CD4-positive, CD25-positive, alpha-beta regulatory T cell (primary cell): ENCODE data around the gene RNLS. TPM values are rescaled to one million over a fixed set of nuclear protein-coding genes. Genes with fewer than 3 reads are reported as not detected.

Experiments used
- ATAC-seq, 2 donors: fragments of 150-1000 bp; cut with Tn5 transposase; one replicate each; pipeline ENCODE4 v1.10.0; 2021; ENCODE audit warnings: low read depth in 2 of 2, moderate number of reproducible peaks in 2 of 2, moderate library complexity in 1 of 2
- DNase-seq, 3 donors: peaks; one replicate each; pipeline versions ENCODE4 v3.0.0 to v3.0.0-alpha.2; 2012 to 2022; ENCODE audit warnings: mixed read lengths in 1 of 3
- H3K27ac ChIP-seq: one replicate; pipeline ENCODE4 v1.7.0; 2013; ENCODE audit warnings: mild to moderate bottlenecking, low read length; ENCODE audit not compliant: insufficient read depth, poor library complexity, severe bottlenecking
- H3K27me3 ChIP-seq: one replicate; pipeline ENCODE4 v1.7.0; 2013; ENCODE audit warnings: low read length; ENCODE audit not compliant: control insufficient read depth, insufficient read depth
- H3K36me3 ChIP-seq: one replicate; pipeline ENCODE4 v1.7.0; 2013; ENCODE audit warnings: mild to moderate bottlenecking, low read length, moderate library complexity; ENCODE audit not compliant: control insufficient read depth, insufficient read depth
- H3K4me1 ChIP-seq: 2 replicates; pipeline ENCODE4 v1.7.0; 2013; ENCODE audit warnings: mild to moderate bottlenecking, low read length; ENCODE audit not compliant: insufficient read depth, control insufficient read depth, poor library complexity, severe bottlenecking
- H3K4me3 ChIP-seq: one replicate; pipeline ENCODE4 v1.7.0; 2013; ENCODE audit warnings: low read depth, mild to moderate bottlenecking, low read length, moderate library complexity
- H3K9me3 ChIP-seq, 2 experiments: 1 replicate in 1 of 2; 2 replicates in 1 of 2; pipeline ENCODE4 v1.7.0; 2013; ENCODE audit warnings: low read length in 2 of 2, mild to moderate bottlenecking in 1 of 2, moderate library complexity in 1 of 2; ENCODE audit not compliant: control insufficient read depth in 2 of 2
- H3K27ac Mint-ChIP-seq, 3 donors: one replicate each; pipeline ENCODE4 v1.8.0; 2020 to 2022; ENCODE audit warnings: mild to moderate bottlenecking in 3 of 3, mixed read lengths in 3 of 3, moderate library complexity in 2 of 3
- H3K27me3 Mint-ChIP-seq: one replicate; pipeline ENCODE4 v1.8.0; 2022; ENCODE audit warnings: mild to moderate bottlenecking, mixed read lengths
- H3K36me3 Mint-ChIP-seq: one replicate; pipeline ENCODE4 v1.8.0; 2020; ENCODE audit warnings: mixed read lengths
- H3K4me1 Mint-ChIP-seq, 4 donors: one replicate each; pipeline ENCODE4 v1.8.0; 2020 to 2022; ENCODE audit warnings: mixed read lengths in 4 of 4, mild to moderate bottlenecking in 1 of 4
- H3K4me3 Mint-ChIP-seq, 4 donors: one replicate each; pipeline ENCODE4 v1.8.0; 2020 to 2022; ENCODE audit warnings: mild to moderate bottlenecking in 4 of 4, mixed read lengths in 4 of 4, moderate library complexity in 3 of 4
- H3K9me3 Mint-ChIP-seq, 7 donors: one replicate each; pipeline ENCODE4 v1.8.0; 2020 to 2022; ENCODE audit warnings: mixed read lengths in 7 of 7, mild to moderate bottlenecking in 3 of 7, moderate library complexity in 2 of 7
- polyA plus RNA-seq, 4 donors: library from polyadenylated mRNA; unstranded; fragments of 300-500 nt; fragmentation: Illumina TruSeq; gene quantifications; one replicate each; pipeline ENCODE4 v1.2.3, GENCODE V29; 2021
- total RNA-seq: library from RNA; stranded (reverse); gene quantifications from one replicate; pipeline ENCODE4 v1.2.3, GENCODE V29; 2022

RNLS gene
- total and polyA plus RNA-seq, 5 donors from 2014 or later = 1.6 to 5.6 (median 4.4) TPM

- H3K27me3 ChIP-seq = no peaks in the 10 kb centered on the region
- no peak overlapping the region for H3K4me3 ChIP-seq
- H3K4me1 Mint-ChIP-seq = peaks cover 0 to 6% (median 2%) of the 10 kb centered on the region in 4 donors
- DNase-seq (no peak), ATAC-seq (no peak)
- H3K27ac Mint-ChIP-seq = no peak overlapping the region
- H3K36me3 Mint-ChIP-seq = peaks cover 3% of the 10 kb centered on the region
- H3K9me3 Mint-ChIP-seq = no peaks in the 10 kb centered on the region
- H3K9me3 ChIP-seq = no peaks in the 10 kb centered on the region
- no peak overlapping the region for H3K27ac ChIP-seq
- H3K27me3 Mint-ChIP-seq = no peaks in the 10 kb centered on the region
- H3K4me1 ChIP-seq = no peaks in the 10 kb centered on the region
- H3K4me3 Mint-ChIP-seq = no peak overlapping the region
- H3K36me3 ChIP-seq = no peaks in the 10 kb centered on the region
Observed at GRCh38 chr10:88253128-88253527, 330.0 kb downstream of the RNLS start.

- Histone ChIP-seq H3K27me3 (no peaks in the 10 kb centered on the region), H3K9me3 (no peaks in the 10 kb centered on the region), H3K4me3 (no peak overlapping the region), H3K27ac (no peak overlapping the region), H3K4me1 (no peaks in the 10 kb centered on the region), H3K36me3 (no peaks in the 10 kb centered on the region)
- ATAC-seq (no peak), DNase-seq (no peak)
- Mint-ChIP-seq H3K36me3 (peaks cover 3% of the 10 kb centered on the region), H3K9me3 (no peaks in the 10 kb centered on the region), H3K4me3 (no peak overlapping the region), H3K4me1 (peaks cover 11 to 18% (median 12%) of the 10 kb centered on the region in 4 donors), H3K27ac (no peak overlapping the region), H3K27me3 (no peaks in the 10 kb centered on the region)
Observed at GRCh38 chr10:88249450-88249849, 333.7 kb downstream of the RNLS start.

- Mint-ChIP-seq H3K27ac (peak overlapping the region in 1 of 3 donors; percentile 47), H3K4me3 (no peak overlapping the region), H3K9me3 (no peaks in the 10 kb centered on the region), H3K36me3 (peaks cover 3% of the 10 kb centered on the region), H3K4me1 (peaks cover 11 to 18% (median 12%) of the 10 kb centered on the region in 4 donors), H3K27me3 (no peaks in the 10 kb centered on the region)
- Histone ChIP-seq H3K27ac (no peak overlapping the region), H3K4me1 (no peaks in the 10 kb centered on the region), H3K36me3 (no peaks in the 10 kb centered on the region), H3K9me3 (no peaks in the 10 kb centered on the region), H3K4me3 (no peak overlapping the region), H3K27me3 (no peaks in the 10 kb centered on the region)
- no peak for ATAC-seq
- no peak for DNase-seq
Observed at GRCh38 chr10:88246675-88247074, 336.4 kb downstream of the RNLS start.

- ATAC-seq = no peak
- Mint-ChIP-seq H3K4me1 (peaks cover 11 to 18% (median 12%) of the 10 kb centered on the region in 4 donors), H3K27me3 (no peaks in the 10 kb centered on the region), H3K36me3 (peaks cover 3% of the 10 kb centered on the region), H3K4me3 (no peak overlapping the region), H3K9me3 (no peaks in the 10 kb centered on the region), H3K27ac (no peak overlapping the region)
- Histone ChIP-seq H3K36me3 (no peaks in the 10 kb centered on the region), H3K4me1 (no peaks in the 10 kb centered on the region), H3K4me3 (no peak overlapping the region), H3K27ac (no peak overlapping the region), H3K9me3 (no peaks in the 10 kb centered on the region), H3K27me3 (no peaks in the 10 kb centered on the region)
- DNase-seq = no peak
Observed at GRCh38 chr10:88245974-88246511, 337.1 kb downstream of the RNLS start.

- H3K4me3 Mint-ChIP-seq = peak overlapping the region in 1 of 4 donors; percentile 35
- Histone ChIP-seq H3K4me1 (no peaks in the 10 kb centered on the region), H3K9me3 (no peaks in the 10 kb centered on the region), H3K27me3 (no peaks in the 10 kb centered on the region), H3K36me3 (no peaks in the 10 kb centered on the region), H3K27ac (no peak overlapping the region), H3K4me3 (no peak overlapping the region)
- peaks cover 9 to 18% (median 12%) of the 10 kb centered on the region in 4 donors for H3K4me1 Mint-ChIP-seq
- no peak for ATAC-seq
- peaks cover under 1% of the 10 kb centered on the region for H3K36me3 Mint-ChIP-seq
- H3K27me3 Mint-ChIP-seq = no peaks in the 10 kb centered on the region
- no peak for DNase-seq
- no peak overlapping the region for H3K27ac Mint-ChIP-seq
- H3K9me3 Mint-ChIP-seq = no peaks in the 10 kb centered on the region
Observed at GRCh38 chr10:88244781-88245625, 338.1 kb downstream of the RNLS start.

- no peaks in the 10 kb centered on the region for H3K36me3 Mint-ChIP-seq
- no peak overlapping the region for H3K4me3 Mint-ChIP-seq
- no peaks in the 10 kb centered on the region for H3K9me3 Mint-ChIP-seq
- H3K36me3 ChIP-seq = no peaks in the 10 kb centered on the region
- no peaks in the 10 kb centered on the region for H3K9me3 ChIP-seq
- H3K4me1 ChIP-seq = no peaks in the 10 kb centered on the region
- no peak overlapping the region for H3K27ac Mint-ChIP-seq
- no peak for ATAC-seq
- no peak overlapping the region for H3K27ac ChIP-seq
- H3K27me3 Mint-ChIP-seq = no peaks in the 10 kb centered on the region
- no peak overlapping the region for H3K4me3 ChIP-seq
- peaks cover 9 to 18% (median 12%) of the 10 kb centered on the region in 4 donors for H3K4me1 Mint-ChIP-seq
- no peaks in the 10 kb centered on the region for H3K27me3 ChIP-seq
- no peak for DNase-seq
Observed at GRCh38 chr10:88243836-88244730, 339.0 kb downstream of the RNLS start.

GRCh38 chr10:88243202-88243744, 339.8 kb downstream of the RNLS start:
- no peak overlapping the region for H3K27ac ChIP-seq
- Mint-ChIP-seq H3K4me1 (peaks cover 9 to 16% (median 12%) of the 10 kb centered on the region in 4 donors), H3K27ac (no peak overlapping the region), H3K4me3 (no peak overlapping the region), H3K27me3 (no peaks in the 10 kb centered on the region), H3K9me3 (no peaks in the 10 kb centered on the region), H3K36me3 (no peaks in the 10 kb centered on the region)
- ATAC-seq (no peak), DNase-seq (no peak)
- no peak overlapping the region for H3K4me3 ChIP-seq
- no peaks in the 10 kb centered on the region for H3K36me3 ChIP-seq
- no peaks in the 10 kb centered on the region for H3K9me3 ChIP-seq
- no peaks in the 10 kb centered on the region for H3K27me3 ChIP-seq
- no peaks in the 10 kb centered on the region for H3K4me1 ChIP-seq
